Loucy (cell line): ENCODE measurements around the gene EP400.

Source experiments
- H2AFZ ChIP-seq: fragments of 200-600 bp; sonication (generic); 2 replicates; pipeline ENCODE4 v1.6.0; 2016; ENCODE audit warnings: antibody characterized with exemption, mild to moderate bottlenecking, low read length, moderate library complexity
- H3F3A ChIP-seq: fragments of 200-600 bp; 2 replicates; pipeline ENCODE4 v1.6.0; 2016; ENCODE audit warnings: antibody characterized with exemption, low read depth, mild to moderate bottlenecking
- H3K27me3 ChIP-seq: fragments of 200-600 bp; sonication (generic); 2 replicates; pipeline ENCODE4 v1.6.1; 2014; ENCODE audit warnings: low read length, mild to moderate bottlenecking; ENCODE audit not compliant: insufficient read depth, poor library complexity, severe bottlenecking
- H3K36me3 ChIP-seq: fragments of 200-600 bp; sonication (generic); 2 replicates; pipeline ENCODE4 v1.6.1; 2016; ENCODE audit warnings: low read length; ENCODE audit not compliant: insufficient read depth
- H3K4me1 ChIP-seq: fragments of 200-600 bp; sonication (generic); 2 replicates; pipeline ENCODE4 v1.5.1; 2014; ENCODE audit warnings: low read length, mild to moderate bottlenecking; ENCODE audit not compliant: insufficient read depth, poor library complexity, severe bottlenecking
- H3K4me2 ChIP-seq: fragments of 200-600 bp; sonication (generic); 2 replicates; pipeline ENCODE4 v1.6.0; 2014; ENCODE audit warnings: antibody characterized with exemption, low read length, low read depth, mild to moderate bottlenecking; ENCODE audit not compliant: poor library complexity, severe bottlenecking
- H3K4me3 ChIP-seq: fragments of 200-600 bp; sonication (generic); 2 replicates; pipeline ENCODE4 v1.5.1; 2014; ENCODE audit warnings: low read length, mild to moderate bottlenecking, mixed read lengths; ENCODE audit not compliant: poor library complexity, severe bottlenecking
- H3K79me2 ChIP-seq: fragments of 200-600 bp; sonication (generic); 2 replicates; pipeline ENCODE4 v1.6.1; 2014; ENCODE audit warnings: low read length; ENCODE audit not compliant: insufficient read depth
- H3K9ac ChIP-seq: fragments of 200-600 bp; sonication (generic); 2 replicates; pipeline ENCODE4 v1.6.0; 2014; ENCODE audit warnings: mild to moderate bottlenecking, low read depth, low read length, moderate library complexity; ENCODE audit not compliant: poor library complexity, severe bottlenecking
- H3K9me2 ChIP-seq: fragments of 200-600 bp; sonication (generic); replicated peaks from 2 replicates; pipeline ENCODE4 v1.6.1; 2016; ENCODE audit warnings: low read depth, low read length, mixed read lengths
- H3K9me3 ChIP-seq: fragments of 200-600 bp; sonication (generic); 2 replicates; pipeline ENCODE4 v1.6.1; 2014; ENCODE audit warnings: mild to moderate bottlenecking, antibody characterized with exemption, low read length, low read depth; ENCODE audit not compliant: insufficient read depth
- H4K20me1 ChIP-seq: fragments of 200-600 bp; sonication (generic); 2 replicates; pipeline ENCODE4 v1.6.0; 2014; ENCODE audit warnings: antibody characterized with exemption, low read length, mild to moderate bottlenecking; ENCODE audit not compliant: insufficient read depth, poor library complexity, severe bottlenecking
- EZH2phosphoT487 ChIP-seq: fragments of 200-600 bp; IDR thresholded peaks from 2 replicates; pipeline ENCODE4 v1.6.1; 2018; ENCODE audit warnings: antibody characterized with exemption, mild to moderate bottlenecking, moderate library complexity, borderline replicate concordance
- TF ChIP-seq, protein P1 (sequence below): fragments of 200-600 bp; sonication (generic); conservative IDR thresholded peaks from 2 replicates; pipeline ENCODE4 v1.5.1; 2014; ENCODE audit warnings: mild to moderate bottlenecking, antibody characterized with exemption, low read length

EP400 gene

DNA sequence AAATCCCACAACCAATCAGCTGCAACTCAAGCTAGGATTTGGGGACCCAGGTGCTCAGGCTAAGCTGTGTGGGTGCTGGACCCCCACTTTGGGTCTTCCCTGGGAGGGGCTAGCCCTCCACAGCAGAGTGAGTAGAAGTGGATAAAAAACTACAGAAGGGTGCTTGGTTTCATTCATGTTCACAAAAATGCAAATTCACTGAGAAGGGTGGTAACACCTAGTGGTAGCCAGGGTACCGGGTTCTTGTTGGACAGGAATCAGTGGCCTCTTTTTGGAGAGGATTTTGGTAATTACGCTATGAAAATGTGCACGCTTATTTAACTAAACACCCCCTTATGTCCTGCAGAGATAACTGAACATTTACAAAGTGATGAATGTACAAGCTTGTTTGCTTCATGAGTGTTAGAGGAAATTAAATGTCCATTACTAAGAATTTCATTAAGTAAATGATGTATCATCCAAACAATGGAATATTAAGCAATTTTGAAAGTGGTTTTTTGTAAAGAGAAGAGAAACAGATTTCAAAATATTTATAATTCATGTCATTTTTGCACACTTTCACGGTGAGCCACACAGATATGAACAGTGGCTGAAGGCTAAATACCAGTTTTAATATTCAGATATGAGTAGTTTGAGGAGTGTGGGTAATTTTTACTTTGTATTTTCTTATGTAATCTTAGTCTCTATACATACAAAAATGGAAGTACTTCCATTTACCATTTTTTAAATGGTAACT, 116.0 kb downstream of the EP400 start:
- TF ChIP-seq, protein P1, sequence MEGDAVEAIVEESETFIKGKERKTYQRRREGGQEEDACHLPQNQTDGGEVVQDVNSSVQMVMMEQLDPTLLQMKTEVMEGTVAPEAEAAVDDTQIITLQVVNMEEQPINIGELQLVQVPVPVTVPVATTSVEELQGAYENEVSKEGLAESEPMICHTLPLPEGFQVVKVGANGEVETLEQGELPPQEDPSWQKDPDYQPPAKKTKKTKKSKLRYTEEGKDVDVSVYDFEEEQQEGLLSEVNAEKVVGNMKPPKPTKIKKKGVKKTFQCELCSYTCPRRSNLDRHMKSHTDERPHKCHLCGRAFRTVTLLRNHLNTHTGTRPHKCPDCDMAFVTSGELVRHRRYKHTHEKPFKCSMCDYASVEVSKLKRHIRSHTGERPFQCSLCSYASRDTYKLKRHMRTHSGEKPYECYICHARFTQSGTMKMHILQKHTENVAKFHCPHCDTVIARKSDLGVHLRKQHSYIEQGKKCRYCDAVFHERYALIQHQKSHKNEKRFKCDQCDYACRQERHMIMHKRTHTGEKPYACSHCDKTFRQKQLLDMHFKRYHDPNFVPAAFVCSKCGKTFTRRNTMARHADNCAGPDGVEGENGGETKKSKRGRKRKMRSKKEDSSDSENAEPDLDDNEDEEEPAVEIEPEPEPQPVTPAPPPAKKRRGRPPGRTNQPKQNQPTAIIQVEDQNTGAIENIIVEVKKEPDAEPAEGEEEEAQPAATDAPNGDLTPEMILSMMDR: no peak
- no peak for TF ChIP-seq EZH2phosphoT487
- Histone ChIP-seq H3K9me3 (no peaks in the 10 kb centered on the region), H2AFZ (no peak overlapping the region), H3K4me2 (peak overlapping the region; percentile 41), H3K27me3 (no peaks in the 10 kb centered on the region), H3K9ac (peak overlapping the region; percentile 24), H3K36me3 (peaks cover 69% of the 10 kb centered on the region; the same call in 1 of the 2 replicates), H3K9me2 (no peaks in the 10 kb centered on the region), H3K4me1 (peaks cover 15% of the 10 kb centered on the region), H3K79me2 (no peaks in the 10 kb centered on the region), H3K4me3 (no peak overlapping the region), H3F3A (no peaks in the 10 kb centered on the region), H4K20me1 (no peaks in the 10 kb centered on the region)

DNA sequence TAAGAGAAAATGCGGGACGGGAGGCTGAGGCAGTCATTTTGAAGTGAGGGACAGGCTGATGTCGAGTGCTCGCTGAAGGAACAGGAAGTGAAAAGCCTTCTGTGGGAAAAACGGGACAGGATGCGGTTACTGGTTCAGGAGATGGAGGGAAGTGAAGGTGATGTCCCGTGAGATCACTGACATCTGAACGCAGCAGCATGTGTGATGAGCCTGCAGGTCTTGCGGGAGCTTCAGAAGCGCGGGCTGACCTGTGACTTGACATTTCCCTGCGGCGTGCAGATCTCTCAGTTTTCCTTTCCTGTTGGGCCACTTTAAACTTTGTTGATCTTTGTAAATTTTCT, 116.6 kb downstream of the EP400 start:
- H3K4me1 ChIP-seq: peaks cover 15% of the 10 kb centered on the region
- no peak overlapping the region for H3K4me3 ChIP-seq
- no peaks in the 10 kb centered on the region for H3K27me3 ChIP-seq
- no peak overlapping the region for H2AFZ ChIP-seq
- TF ChIP-seq, protein P1: no peak
- no peak for TF ChIP-seq EZH2phosphoT487
- peak overlapping the region; percentile 41 for H3K4me2 ChIP-seq
- H3K9me3 ChIP-seq: no peaks in the 10 kb centered on the region
- H4K20me1 ChIP-seq: no peaks in the 10 kb centered on the region
- H3F3A ChIP-seq: no peaks in the 10 kb centered on the region
- peak overlapping the region; percentile 24 for H3K9ac ChIP-seq
- no peaks in the 10 kb centered on the region for H3K79me2 ChIP-seq
- H3K36me3 ChIP-seq: peaks cover 66% of the 10 kb centered on the region; the same call in 1 of the 2 replicates
- no peaks in the 10 kb centered on the region for H3K9me2 ChIP-seq

DNA sequence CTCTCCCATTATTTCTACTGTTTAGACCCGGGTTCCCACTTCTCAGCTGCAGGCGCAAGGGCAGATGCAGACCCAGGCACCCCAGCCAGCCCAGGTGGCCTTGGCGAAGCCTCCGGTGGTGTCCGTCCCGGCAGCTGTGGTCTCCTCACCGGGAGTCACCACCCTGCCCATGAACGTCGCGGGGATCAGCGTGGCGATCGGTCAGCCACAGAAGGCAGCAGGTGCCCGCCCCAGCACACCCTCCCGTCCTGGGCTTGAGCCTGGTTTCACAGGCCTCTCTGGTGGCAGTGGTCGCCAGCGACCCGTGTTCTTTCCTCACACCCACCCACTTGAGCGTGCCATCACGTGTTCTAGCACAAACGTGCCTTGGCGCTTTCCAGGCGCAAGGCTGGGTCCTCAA, 117.0 kb downstream of the EP400 start:
- H3K9ac ChIP-seq: peak overlapping the region; percentile 24

More for the DNA sequence above, 117.0 kb downstream of the EP400 start:
- Histone ChIP-seq H3K9me3 (no peaks in the 10 kb centered on the region), H3K4me2 (peak overlapping the region; percentile 41), H3K4me1 (peaks cover 15% of the 10 kb centered on the region), H3K27me3 (no peaks in the 10 kb centered on the region), H3K9me2 (no peaks in the 10 kb centered on the region), H3K79me2 (no peaks in the 10 kb centered on the region), H3K36me3 (peaks cover 67% of the 10 kb centered on the region; the same call in 1 of the 2 replicates), H4K20me1 (no peaks in the 10 kb centered on the region), H3F3A (no peaks in the 10 kb centered on the region), H3K4me3 (no peak overlapping the region), H2AFZ (no peak overlapping the region)
- TF ChIP-seq, protein P1: no peak
- no peak for TF ChIP-seq EZH2phosphoT487
